Measurements from ENCODE around the gene AP3B1. TPM values are rescaled to one million over a fixed set of nuclear protein-coding genes. Genes with fewer than 3 reads are reported as not detected.
A peak's percentile ranks its signal among the peaks of the same experiment; 100 is the strongest.

Gene AP3B1
- total and polyA plus RNA-seq, 2 of the 8 experiments (the other 6 are each of a cell fraction or from before 2014, with no cell fraction given) = 45.8 to 48.3 TPM

DNA sequence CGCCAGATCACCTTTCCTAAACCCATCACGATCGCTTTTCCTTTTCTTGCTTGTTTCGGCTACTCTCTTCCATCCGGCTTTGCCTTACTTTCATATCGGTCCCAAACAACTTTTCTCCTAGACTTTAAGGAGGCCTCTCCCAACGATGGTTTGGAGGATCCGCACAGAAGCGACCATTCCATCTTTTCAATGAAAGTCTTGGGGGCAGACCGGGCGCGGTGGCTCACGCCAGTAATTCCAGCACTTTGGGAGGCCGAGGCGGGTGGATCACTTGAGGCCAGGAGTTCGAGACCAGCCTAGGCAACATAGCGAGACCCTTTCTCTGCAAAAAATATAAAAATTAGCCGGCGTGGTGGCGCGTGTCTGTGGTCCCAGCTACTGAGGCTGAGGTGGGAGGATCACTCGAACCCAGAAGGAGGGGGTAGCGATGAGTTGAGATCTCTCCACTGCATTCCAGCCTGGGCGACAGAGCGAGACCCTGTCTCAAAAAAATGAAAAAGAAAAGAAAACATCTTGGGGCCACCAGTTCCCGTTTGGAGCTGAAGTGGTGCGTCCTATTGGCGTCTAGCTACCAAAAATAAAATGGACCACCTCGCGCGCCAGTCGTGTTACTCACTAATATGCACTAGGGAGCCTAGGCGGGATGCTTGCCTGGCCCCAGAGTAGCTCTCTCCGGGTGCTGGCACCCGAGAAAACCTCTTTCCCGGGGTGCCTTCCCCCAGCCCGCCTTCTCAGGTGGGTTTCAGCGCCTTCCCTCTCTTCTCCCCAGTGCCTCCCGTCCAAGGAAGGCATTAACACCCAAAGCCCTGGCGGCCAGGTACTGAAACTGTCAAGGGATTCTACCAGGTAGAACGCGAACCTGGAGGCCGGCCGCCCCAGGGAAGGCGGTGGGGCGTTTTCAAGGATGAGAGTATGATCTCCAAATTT is 800 bp upstream of the AP3B1 start (continued):
- TF ChIP-seq HDAC2 (IDR thresholded peaks at IDR 0.05; ENCODE audit: borderline replicate concordance in 1 of 2, low read depth in 2 of 2, low read length in 2 of 2) = 0 out of 4 replicates have a peak, but pooled peaks of 1 of the 2 experiments have one; percentile 23
- no peak for TF ChIP-seq CBX8 (IDR thresholded peaks at IDR 0.05; ENCODE audit: borderline replicate concordance, low read depth, low read length)
- TF ChIP-seq SIN3A (conservative IDR thresholded peaks at IDR 0.05 in 1 of 2, IDR thresholded peaks at IDR 0.05 in 1 of 2; ENCODE audit: low read depth in 1 of 2, low read length in 2 of 2) = no peak; a peak in 1 of 4 replicates
- no peak for TF ChIP-seq CHD1 (IDR thresholded peaks at IDR 0.05; ENCODE audit: low read depth, low read length)
- TF ChIP-seq CREB1 (IDR thresholded peaks at IDR 0.05) = no peak
- no peak for TF ChIP-seq POLR2AphosphoS5 (IDR thresholded peaks at IDR 0.05; ENCODE audit: low read depth, low read length)
- TF ChIP-seq TEAD4 (IDR thresholded peaks at IDR 0.05; ENCODE audit: low read depth, low read length) = no peak
- TF ChIP-seq, protein P1, sequence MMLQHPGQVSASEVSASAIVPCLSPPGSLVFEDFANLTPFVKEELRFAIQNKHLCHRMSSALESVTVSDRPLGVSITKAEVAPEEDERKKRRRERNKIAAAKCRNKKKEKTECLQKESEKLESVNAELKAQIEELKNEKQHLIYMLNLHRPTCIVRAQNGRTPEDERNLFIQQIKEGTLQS (IDR thresholded peaks at IDR 0.05; ENCODE audit: insufficient read depth, low read depth, low read length) = no peak
- TF ChIP-seq MAFK (IDR thresholded peaks at IDR 0.05; ENCODE audit: low read depth, low read length) = no peak
- no peak for TF ChIP-seq CHD2 (IDR thresholded peaks at IDR 0.05; ENCODE audit: low read length)
- TF ChIP-seq SAP30 (IDR thresholded peaks at IDR 0.05; ENCODE audit: insufficient read depth, insufficient replicate concordance, low read length) = no peak
- no peak for TF ChIP-seq JUN (IDR thresholded peaks at IDR 0.05; ENCODE audit: low read depth, low read length)

All from H1 (cell line).